ENCODE data around the gene FRAS1.
"Not testable (repeated sequence)": the region's sequence is repeated elsewhere in the genome, so short reads cannot be mapped to it uniquely, and the experiment has no call there.

FRAS1 gene

DNA sequence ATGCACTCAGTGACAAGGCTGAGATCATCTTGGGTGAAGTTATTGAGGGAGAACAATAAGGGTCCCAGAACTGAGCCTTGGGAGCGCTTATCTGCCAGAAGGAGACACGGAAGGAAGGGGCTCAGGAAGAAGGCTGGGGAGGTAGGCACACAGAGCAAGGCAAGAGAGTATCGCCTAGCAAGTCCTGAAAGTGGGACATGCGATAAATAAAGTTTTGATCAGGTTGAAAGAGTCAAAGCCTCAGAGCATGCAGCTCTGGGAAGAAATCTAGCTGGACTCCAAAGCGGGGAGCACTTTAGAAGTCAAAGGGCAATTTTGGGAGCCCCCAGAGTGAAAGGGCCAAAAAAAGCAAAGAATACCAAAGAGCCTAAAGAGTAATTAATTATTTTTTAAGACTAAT is 476.7 kb downstream of the FRAS1 start:
- in situ Hi-C loops (cut with MboI; ENCODE audit: low sequenced_read_pairs), result no loop called here

DNA sequence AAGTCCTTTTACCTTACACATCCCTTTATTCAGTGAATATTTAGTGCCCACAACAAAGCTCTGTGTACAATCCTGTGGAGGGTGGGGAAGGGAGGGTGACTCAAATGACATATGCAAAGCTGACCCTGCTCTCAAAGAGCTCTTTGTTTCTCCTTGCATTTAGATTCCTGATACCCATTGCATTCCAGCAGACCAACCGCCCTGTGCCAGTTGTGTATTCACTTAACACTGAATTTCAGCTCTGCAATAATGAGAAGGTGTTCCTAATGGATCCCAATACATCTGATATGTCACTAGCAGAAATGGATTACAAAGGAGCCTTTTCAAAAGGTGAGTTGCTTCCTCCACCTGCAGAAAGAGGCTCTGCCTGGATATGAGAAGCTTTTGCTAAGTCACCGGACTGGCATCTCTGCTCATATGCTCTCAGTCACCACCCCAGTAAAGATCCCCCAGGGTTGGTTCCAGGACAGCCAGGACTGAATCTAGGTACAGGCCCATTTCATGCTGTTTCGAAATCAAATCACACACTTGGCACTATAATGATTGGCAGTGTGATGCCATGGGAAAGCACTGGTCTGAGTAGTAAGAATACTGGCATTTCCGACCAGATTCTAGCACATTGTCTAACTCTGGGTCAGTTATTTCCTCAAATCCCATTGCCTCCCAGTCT is 477.3 kb downstream of the FRAS1 start:
- in situ Hi-C loops (cut with MboI; ENCODE audit: low sequenced_read_pairs), result no loop called here

DNA sequence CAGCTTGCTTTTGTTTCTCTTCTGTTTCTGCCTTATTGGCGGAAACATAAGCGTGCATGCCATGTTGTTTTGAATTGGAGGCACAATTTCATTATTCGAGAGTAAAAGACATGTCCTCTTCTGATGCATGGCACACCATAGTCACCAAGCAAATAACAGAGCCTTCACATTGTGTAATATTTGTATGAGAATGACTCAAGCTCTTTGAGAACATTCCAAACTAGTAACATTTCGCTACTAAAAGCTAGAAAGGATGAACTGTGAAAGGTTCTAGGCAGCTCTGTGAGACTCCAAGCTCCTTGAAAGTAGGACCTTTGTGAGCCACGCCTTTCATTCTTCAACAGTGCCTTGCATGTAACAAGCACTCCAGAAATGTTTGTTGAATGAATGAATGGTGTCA is 485.2 kb downstream of the FRAS1 start:
- in situ Hi-C loops (cut with MboI; ENCODE audit: low sequenced_read_pairs), result no loop called here

DNA sequence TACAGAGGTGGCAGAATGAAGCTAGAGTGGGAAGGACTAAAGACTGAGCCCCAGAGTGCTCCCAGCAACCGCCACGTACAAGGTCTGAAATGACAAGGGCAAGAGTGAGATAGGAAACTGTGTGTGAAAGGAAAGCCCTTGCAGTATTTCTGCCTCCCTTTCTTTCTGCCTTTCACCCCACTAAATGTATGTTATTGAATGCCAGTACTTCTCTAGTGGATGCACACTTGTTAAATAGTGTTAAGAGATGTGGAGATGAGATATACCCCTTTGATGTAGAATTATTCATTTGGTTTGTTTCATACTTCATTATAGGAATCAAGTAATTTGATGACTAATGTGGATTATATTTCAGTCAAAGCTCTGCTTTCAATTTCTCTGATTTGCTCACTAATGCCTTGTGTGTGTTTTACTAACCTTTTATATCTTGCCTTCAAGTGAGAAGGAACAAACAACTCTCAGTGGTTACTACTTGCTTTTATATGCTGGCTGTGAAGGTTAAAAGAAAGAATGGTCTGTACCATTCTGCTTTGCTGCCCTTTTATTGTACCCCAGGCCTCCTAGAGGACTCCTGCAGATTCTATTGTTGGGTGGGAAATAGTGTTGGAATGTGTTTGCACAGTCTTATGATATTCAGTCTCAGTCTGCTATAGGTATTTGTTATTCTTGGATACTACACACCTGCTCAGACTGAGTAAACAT is 486.5 kb downstream of the FRAS1 start:
- in situ Hi-C loops (cut with MboI; ENCODE audit: low sequenced_read_pairs), result no loop called here

- in situ Hi-C loops (cut with MboI; ENCODE audit: low sequenced_read_pairs), result no loop called here
Observed at GRCh38 chr4:78544678-78545077, 487.6 kb downstream of the FRAS1 start.

DNA sequence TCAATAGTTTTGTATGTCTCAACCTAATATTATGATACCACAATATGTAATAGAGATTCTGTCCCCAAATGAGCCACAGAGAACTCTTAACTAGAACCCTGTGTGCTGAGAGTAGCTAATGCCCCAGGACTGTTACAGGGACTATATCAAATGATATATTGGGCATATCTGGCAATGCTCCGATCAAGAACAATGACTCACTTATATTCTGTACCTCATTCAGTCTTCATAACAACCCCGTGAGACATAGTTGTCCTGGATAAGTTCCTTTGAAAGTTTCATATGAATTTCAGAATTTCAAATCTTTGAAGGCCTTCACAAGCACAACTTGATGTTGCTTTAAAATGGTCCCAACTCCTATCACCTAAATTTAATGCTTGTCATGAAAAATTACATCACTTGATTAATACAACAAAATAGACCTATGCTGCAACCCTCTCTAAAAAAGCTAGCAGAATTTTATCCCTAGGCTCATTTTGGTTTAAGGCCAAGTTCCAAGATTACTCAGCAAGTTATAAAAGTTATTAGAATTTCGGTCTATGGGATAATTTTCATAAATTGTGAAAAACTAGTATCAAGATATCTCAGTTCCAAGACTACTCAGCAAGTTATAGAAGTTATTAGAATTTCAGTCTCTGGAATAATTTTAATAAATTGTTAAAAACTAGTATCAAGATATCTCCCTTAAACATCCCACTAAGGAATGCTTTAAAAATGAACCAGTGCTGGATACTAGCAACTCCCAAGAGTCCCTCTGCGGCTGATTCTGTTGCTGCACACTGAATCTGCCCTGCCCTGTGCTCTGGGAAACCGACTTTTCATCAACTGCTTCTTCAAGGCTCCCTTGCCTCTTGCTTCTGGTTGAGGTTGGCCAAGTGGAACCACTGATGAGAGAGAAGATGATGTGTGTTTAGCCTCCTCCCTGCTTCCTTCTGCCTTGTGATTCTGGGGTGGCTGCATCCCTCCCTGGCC is 488.4 kb downstream of the FRAS1 start:
- in situ Hi-C loops (cut with MboI; ENCODE audit: low sequenced_read_pairs), result no loop called here

- in situ Hi-C loops (cut with MboI; ENCODE audit: low sequenced_read_pairs), result not testable (repeated sequence)
Observed at GRCh38 chr4:78547899-78548298, 490.8 kb downstream of the FRAS1 start.

DNA sequence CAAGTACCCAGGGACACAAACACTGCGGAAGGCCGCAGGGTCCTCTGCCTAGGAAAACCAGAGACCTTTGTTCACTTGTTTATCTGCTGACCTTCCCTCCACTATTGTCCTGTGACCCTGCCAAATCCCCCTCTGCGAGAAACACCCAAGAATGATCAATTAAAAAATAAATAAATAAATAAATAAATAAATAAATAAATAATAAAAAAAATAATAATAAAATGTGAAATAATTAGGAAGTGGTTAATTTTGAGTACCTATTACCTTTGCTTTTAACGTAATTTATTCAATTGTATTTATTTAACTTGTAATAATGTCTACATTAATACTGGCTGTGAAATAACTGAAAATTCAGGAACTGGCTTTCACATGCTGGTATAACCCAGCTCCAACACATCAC is 491.8 kb downstream of the FRAS1 start:
- in situ Hi-C loops (cut with MboI; ENCODE audit: low sequenced_read_pairs), result not testable (repeated sequence)

GRCh38 chr4:78551420-78552351 is 494.6 kb downstream of the FRAS1 start, which contains the start of gene ANXA3:
TSS of gene ANXA3 (plus strand) at chr4:78551770. CDS start at chr4:78554474, 2,704 bp downstream.
- in situ Hi-C loops (cut with MboI; ENCODE audit: low sequenced_read_pairs), result no loop called here

DNA sequence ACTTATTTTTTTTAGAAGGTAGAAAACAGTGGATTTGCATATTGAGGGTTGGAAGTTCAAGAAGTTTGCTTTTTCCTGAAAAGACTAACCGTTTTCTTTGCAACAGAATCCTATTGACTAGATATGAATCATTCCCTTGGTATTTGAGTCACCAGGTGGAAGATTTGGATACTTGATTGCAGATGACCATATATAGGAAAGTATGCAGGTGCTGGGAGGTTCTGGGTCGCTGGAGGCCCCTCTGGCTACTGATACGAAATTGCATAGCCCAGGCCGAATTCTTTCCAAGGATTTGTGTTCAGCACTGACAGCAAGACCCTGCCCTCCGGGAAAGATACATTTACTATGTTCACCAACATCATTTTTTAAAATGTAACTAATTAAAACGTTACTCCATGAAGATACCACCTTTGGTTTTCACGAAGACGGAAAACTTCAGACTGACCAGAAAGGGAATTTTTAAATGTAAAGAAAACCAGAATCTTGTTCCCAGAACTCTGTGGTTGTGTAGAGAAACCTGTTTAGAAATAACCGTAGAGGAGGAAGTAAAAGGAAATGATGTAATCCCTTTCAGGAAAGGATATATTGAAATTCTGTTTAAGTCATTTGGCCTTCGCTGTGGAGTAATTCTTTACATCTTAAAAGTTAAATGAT is 495.4 kb downstream of the FRAS1 start:
- in situ Hi-C loops (cut with MboI; ENCODE audit: low sequenced_read_pairs), result no loop called here

- in situ Hi-C loops (cut with MboI; ENCODE audit: low sequenced_read_pairs), result no loop called here
Observed at GRCh38 chr4:78553043-78553396, 495.9 kb downstream of the FRAS1 start.

DNA sequence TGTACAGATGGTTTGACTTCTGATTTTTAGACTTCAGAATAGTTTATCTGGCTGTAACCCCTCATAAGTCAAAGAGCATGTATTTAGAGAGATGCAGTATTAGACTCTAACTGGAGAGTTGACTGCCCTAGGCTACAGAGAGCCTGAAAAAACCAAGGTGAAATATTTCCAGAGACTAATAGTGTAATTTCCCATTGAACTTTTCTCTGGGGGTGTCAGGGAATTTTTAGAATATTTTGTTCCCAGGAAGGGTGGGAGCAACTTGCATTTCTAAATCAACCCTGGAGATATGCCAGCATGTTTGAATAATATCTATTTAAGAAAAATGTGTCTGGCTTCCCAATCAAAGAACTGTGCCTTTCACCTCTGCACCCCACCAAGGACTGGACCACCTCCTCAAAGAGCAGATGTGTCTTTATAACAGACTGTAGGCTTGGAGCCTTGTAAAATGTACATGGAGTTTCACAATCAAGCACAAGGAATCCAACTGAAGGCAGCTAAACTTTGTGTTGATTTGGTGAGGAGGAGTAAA is 496.5 kb downstream of the FRAS1 start:
- in situ Hi-C loops (cut with MboI; ENCODE audit: low sequenced_read_pairs), result no loop called here

DNA sequence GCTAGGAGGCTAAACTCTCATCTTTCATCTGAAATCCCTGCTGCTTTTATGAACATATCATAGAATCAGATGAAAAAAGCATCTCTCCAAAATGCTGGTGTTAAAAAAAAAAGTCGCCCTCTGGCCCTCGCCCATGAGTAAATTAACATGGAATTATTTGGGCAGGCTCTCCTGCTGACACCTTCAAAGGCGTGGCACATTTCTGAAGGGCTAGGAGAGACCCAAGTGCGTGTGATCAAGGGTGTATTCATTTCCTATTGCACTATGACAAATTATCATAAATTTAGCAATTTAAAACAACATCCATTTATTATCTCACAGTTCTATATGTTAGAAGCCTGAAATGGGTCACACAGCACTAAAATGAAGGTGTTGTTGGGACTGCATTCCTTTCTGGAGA is 499.5 kb downstream of the FRAS1 start:
- in situ Hi-C loops (cut with MboI; ENCODE audit: low sequenced_read_pairs), result no loop called here

GRCh38 chr4:78557841-78558240 is 500.7 kb downstream of the FRAS1 start:
- in situ Hi-C loops (cut with MboI; ENCODE audit: low sequenced_read_pairs), result no loop called here

DNA sequence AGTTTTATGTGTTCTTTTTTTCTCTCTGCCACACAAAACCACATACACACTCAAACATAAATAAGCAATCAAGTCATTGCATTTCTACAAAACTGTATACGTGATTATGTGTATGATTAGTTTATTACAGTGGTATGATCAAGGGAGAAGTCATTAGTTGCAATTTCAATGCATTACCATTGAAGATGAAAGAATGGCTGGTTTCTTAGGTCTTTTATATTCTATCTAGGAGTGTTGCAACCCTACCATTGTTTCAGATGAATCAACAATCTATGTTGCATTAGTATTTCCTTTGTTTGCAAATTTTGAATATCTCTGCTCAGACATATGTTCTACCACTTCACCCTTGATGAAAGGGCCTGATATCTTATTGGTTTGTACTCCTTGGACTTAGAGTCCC is 501.3 kb downstream of the FRAS1 start:
- in situ Hi-C loops (cut with MboI; ENCODE audit: low sequenced_read_pairs), result no loop called here

DNA sequence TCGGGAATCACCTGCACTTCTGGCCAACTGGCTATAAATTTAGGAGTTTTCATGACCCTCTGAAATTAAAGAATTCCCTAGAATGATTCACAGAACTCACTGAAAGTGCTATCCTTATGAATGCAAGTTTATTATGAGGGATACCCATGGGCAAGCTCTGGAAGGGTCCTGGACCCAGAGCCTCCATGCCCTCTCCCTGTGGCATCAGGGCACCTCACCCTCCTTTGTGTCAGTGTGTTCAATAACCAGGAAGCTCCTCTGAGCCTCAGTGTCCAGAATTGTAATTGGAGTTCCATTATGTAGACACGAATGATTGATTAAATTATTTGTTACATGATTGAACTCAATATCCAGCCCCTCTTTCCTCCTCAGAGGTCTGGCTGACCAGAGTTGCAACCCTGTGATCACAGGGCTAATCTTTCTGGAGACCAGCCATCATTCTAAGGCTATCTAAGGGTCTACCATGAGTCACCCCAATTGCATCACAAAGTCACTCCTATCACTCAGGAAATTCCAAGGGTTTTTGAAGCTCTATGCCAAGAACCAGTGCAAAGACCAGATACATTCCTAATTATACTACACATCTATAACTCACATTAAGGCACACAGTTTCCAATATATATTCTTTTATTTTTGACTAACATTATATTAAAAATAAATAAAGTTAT is 503.3 kb downstream of the FRAS1 start:
- in situ Hi-C loops (cut with MboI; ENCODE audit: low sequenced_read_pairs), result no loop called here

GRCh38 chr4:78561677-78562076 is 504.6 kb downstream of the FRAS1 start:
- in situ Hi-C loops (cut with MboI; ENCODE audit: low sequenced_read_pairs), result no loop called here

- in situ Hi-C loops (cut with MboI; ENCODE audit: low sequenced_read_pairs), result no loop called here
Observed at GRCh38 chr4:78562687-78563086, 505.6 kb downstream of the FRAS1 start.

DNA sequence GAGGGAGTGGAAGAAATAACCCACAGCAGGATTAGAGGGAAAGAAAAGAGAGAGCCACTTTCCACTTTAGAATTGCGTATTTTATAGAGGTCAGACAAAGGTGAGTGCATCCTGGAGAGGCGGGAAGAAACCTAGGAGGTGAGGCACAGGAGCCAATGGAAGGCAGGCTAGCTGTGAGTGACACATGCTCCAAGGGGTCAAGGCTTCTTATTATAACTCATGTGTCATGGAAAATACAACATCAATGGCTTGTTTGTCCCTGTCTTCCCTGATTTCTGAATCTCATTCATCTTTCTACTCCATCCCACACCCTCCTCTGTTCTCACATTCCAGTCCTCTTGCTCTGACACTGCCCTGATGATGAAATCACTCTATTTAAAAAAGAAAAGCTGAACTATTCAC is 508.8 kb downstream of the FRAS1 start:
- in situ Hi-C loops (cut with MboI; ENCODE audit: low sequenced_read_pairs), result no loop called here

Data from HL-60/S4 treated with phorbol 12-myristate 13-acetate at 8.2 ng/mL for 4 days and 3 days (cell line).